H1 (cell line): Measurements from ENCODE around the gene CPZ. TPM values are rescaled to one million over a fixed set of nuclear protein-coding genes. Genes with fewer than 3 reads are reported as not detected.

Experiments used
- CTCF ChIA-PET: fragments of 300-600 bp; sonication (Branson Sonifier 250); formaldehyde crosslinking; loops from one replicate; lab custom pipeline; 2021; ENCODE audit not compliant: partially characterized antibody; lab: Charles Lee
- POLR2A ChIA-PET: fragments of 300-600 bp; sonication (Branson Sonifier 250); formaldehyde crosslinking; loops from one replicate; lab custom pipeline; 2021; ENCODE audit warnings: inconsistent platforms; ENCODE audit not compliant: partially characterized antibody; lab: Charles Lee
- DNase-seq, 2 experiments: peaks; one replicate each; pipeline versions ENCODE4 v3.0.0 to v3.0.0-alpha.2; 2010 to 2022; ENCODE audit warnings: low spot score in 2 of 2, low read depth in 1 of 2, mixed read lengths in 1 of 2
- FAIRE-seq: peaks from 2 replicates; lab custom pipeline; 2011; peaks lifted over from hg19 to GRCh38; lab: Jason Lieb, UNC
- H2AFZ ChIP-seq: 2 replicates; pipeline ENCODE4 v1.8.1; 2012; ENCODE audit warnings: low read length, inconsistent platforms
- H2AK5ac ChIP-seq: 2 replicates; pipeline ENCODE4 v1.6.1; 2013; ENCODE audit warnings: low read depth, low read length
- H2BK120ac ChIP-seq: replicated peaks from 2 replicates; pipeline ENCODE3; 2013; ENCODE audit warnings: low read depth, low read length, inconsistent platforms
- H2BK12ac ChIP-seq: 2 replicates; pipeline ENCODE4 v1.6.1; 2013; ENCODE audit warnings: low read depth, low read length
- H2BK15ac ChIP-seq: 2 replicates; pipeline ENCODE4 v1.6.1; 2013; ENCODE audit warnings: low read length
- H2BK20ac ChIP-seq: 2 replicates; pipeline ENCODE4 v1.6.1; 2013; ENCODE audit warnings: low read length
- H2BK5ac ChIP-seq: 2 replicates; pipeline ENCODE4 v1.6.1; 2013; ENCODE audit warnings: low read depth, low read length
- H3K14ac ChIP-seq: 2 replicates; pipeline ENCODE4 v1.6.1; 2013; ENCODE audit warnings: inconsistent platforms; ENCODE audit not compliant: insufficient read length
- H3K18ac ChIP-seq: 2 replicates; pipeline ENCODE4 v1.6.1; 2013; ENCODE audit warnings: low read length; ENCODE audit errors: extremely low read depth
- H3K23ac ChIP-seq: 2 replicates; pipeline ENCODE4 v1.6.1; 2013; ENCODE audit warnings: inconsistent platforms; ENCODE audit not compliant: insufficient read length
- H3K23me2 ChIP-seq: 2 replicates; pipeline ENCODE4 v1.6.1; 2013; ENCODE audit warnings: low read depth, low read length
- H3K27ac ChIP-seq: 2 replicates; pipeline ENCODE4 v1.6.1; 2011; ENCODE audit warnings: low read depth, low read length, inconsistent platforms
- H3K27me3 ChIP-seq, 4 experiments: replicated peaks in 1 of 4; 1 replicate in 1 of 4; 2 replicates in 3 of 4; pipeline versions ENCODE4 v1.6.1 to v1.8.1; 2011 to 2013; ENCODE audit warnings: low read length in 3 of 4, mild to moderate bottlenecking in 3 of 4, inconsistent platforms in 2 of 4, mixed read lengths in 2 of 4, moderate library complexity in 1 of 4; ENCODE audit not compliant: control insufficient read depth in 3 of 4, insufficient read depth in 3 of 4; ENCODE audit errors: extremely low read depth in 1 of 4
- H3K36me3 ChIP-seq, 4 experiments: 2 replicates each; pipeline versions ENCODE4 v1.6.1 to v1.8.1; 2011 to 2013; ENCODE audit warnings: mild to moderate bottlenecking in 4 of 4, low read length in 3 of 4, moderate library complexity in 2 of 4, control low read depth in 1 of 4, inconsistent platforms in 1 of 4; ENCODE audit not compliant: insufficient read depth in 4 of 4, control insufficient read depth in 2 of 4
- H3K4ac ChIP-seq: replicated peaks from 2 replicates; pipeline ENCODE3; 2013; ENCODE audit warnings: low read length, low read depth, mixed read lengths, inconsistent platforms; ENCODE audit not compliant: insufficient read length
- H3K4me1 ChIP-seq, 4 experiments: replicated peaks in 1 of 4; 1 replicate in 1 of 4; 2 replicates in 3 of 4; pipeline versions ENCODE4 v1.6.1 to v1.8.1; 2011 to 2013; ENCODE audit warnings: low read length in 3 of 4, inconsistent platforms in 2 of 4, mixed read lengths in 1 of 4; ENCODE audit not compliant: insufficient read depth in 4 of 4, control insufficient read depth in 3 of 4
- H3K4me2 ChIP-seq, 2 experiments: 2 replicates each; pipeline versions ENCODE4 v1.6.1 to v1.8.1; 2011 to 2013; ENCODE audit warnings: low read depth in 2 of 2, low read length in 2 of 2, control low read depth in 1 of 2, inconsistent platforms in 1 of 2, mild to moderate bottlenecking in 1 of 2; ENCODE audit not compliant: insufficient read depth in 1 of 2
- H3K4me3 ChIP-seq, 4 experiments: fragments of 200-600, 300-600 bp in 1 of 4; sonication (generic), shearing (Covaris generic), sonication (Bioruptor Twin) in 1 of 4; 2 replicates each; pipeline versions ENCODE4 v1.5.1 to v1.8.1; 2011 to 2016; ENCODE audit warnings: low read length in 4 of 4, low read depth in 3 of 4, control low read depth in 2 of 4, inconsistent platforms in 2 of 4, mild to moderate bottlenecking in 2 of 4, mixed read lengths in 1 of 4, moderate library complexity in 1 of 4; ENCODE audit not compliant: insufficient read depth in 2 of 4; ENCODE audit errors: extremely low read depth in 1 of 4
- H3K56ac ChIP-seq: replicated peaks from 2 replicates; pipeline ENCODE3; 2013; ENCODE audit warnings: low read depth, mild to moderate bottlenecking, mixed read lengths, low read length, inconsistent platforms; ENCODE audit not compliant: insufficient read length
- H3K79me1 ChIP-seq: 2 replicates; pipeline ENCODE4 v1.6.1; 2013; ENCODE audit warnings: low read depth, low read length, control low read depth
- H3K79me2 ChIP-seq, 2 experiments: 2 replicates each; pipeline versions ENCODE4 v1.6.1 to v1.8.1; 2012 to 2013; ENCODE audit warnings: low read length in 2 of 2, mild to moderate bottlenecking in 2 of 2, inconsistent platforms in 1 of 2; ENCODE audit not compliant: insufficient read depth in 2 of 2, control insufficient read depth in 1 of 2
- H3K9ac ChIP-seq, 4 experiments: replicated peaks in 1 of 4; 1 replicate in 1 of 4; 2 replicates in 3 of 4; pipeline versions ENCODE4 v1.6.1 to v1.8.1; 2011 to 2013; ENCODE audit warnings: low read depth in 3 of 4, low read length in 3 of 4, control low read depth in 2 of 4, mild to moderate bottlenecking in 2 of 4, moderate library complexity in 2 of 4, inconsistent platforms in 1 of 4; ENCODE audit errors: extremely low read depth in 1 of 4
- H3K9me3 ChIP-seq, 2 experiments: 2 replicates each; pipeline versions ENCODE4 v1.6.1 to v1.8.1; 2012 to 2013; ENCODE audit warnings: mild to moderate bottlenecking in 2 of 2, moderate library complexity in 2 of 2, control low read depth in 1 of 2, inconsistent platforms in 1 of 2, low read depth in 1 of 2, low read length in 1 of 2, mixed read lengths in 1 of 2; ENCODE audit not compliant: insufficient read depth in 2 of 2
- H4K20me1 ChIP-seq, 2 experiments: replicated peaks in 1 of 2; 2 replicates each; pipeline versions ENCODE3 to v1.8.1; 2011 to 2013; ENCODE audit warnings: inconsistent platforms in 2 of 2, low read length in 2 of 2, mild to moderate bottlenecking in 1 of 2; ENCODE audit not compliant: insufficient read depth in 2 of 2, control insufficient read depth in 1 of 2
- H4K5ac ChIP-seq: 2 replicates; pipeline ENCODE4 v1.6.1; 2013; ENCODE audit warnings: low read length, low read depth, mixed read lengths, inconsistent platforms; ENCODE audit not compliant: insufficient read length
- H4K8ac ChIP-seq: 2 replicates; pipeline ENCODE4 v1.8.0; 2013; ENCODE audit warnings: mild to moderate bottlenecking, moderate library complexity, low read length, inconsistent platforms; ENCODE audit not compliant: insufficient read depth; ENCODE audit errors: extremely low read depth
- H4K91ac ChIP-seq: replicated peaks from 2 replicates; pipeline ENCODE3; 2013; ENCODE audit warnings: low read length, mixed read lengths, inconsistent platforms; ENCODE audit not compliant: insufficient read length
- MAFK ChIP-seq: IDR thresholded peaks from 2 replicates; pipeline ENCODE4 v1.6.1; 2012; ENCODE audit warnings: low read depth, mild to moderate bottlenecking, improper control_type of control experiment, low read length
- WGBS, 2 experiments: shearing (Covaris generic) in 1 of 2; methylation state at CpG; one replicate each; pipeline versions ENCODE4 v1.1.6 to v1.1.7; 2013 to 2015; ENCODE audit warnings: low lambda C conversion rate in 2 of 2, mixed read lengths in 2 of 2, inconsistent platforms in 1 of 2, low coverage in 1 of 2, missing lambda C conversion rate in 1 of 2; ENCODE audit not compliant: insufficient replicate concordance in 2 of 2, insufficient coverage in 1 of 2, insufficient read length in 1 of 2; ENCODE audit errors: extremely low coverage in 1 of 2, missing lambda C conversion rate in 1 of 2; 5-methylcytosine and 5-hydroxymethylcytosine counted together
- polyA plus RNA-seq, 7 experiments: library from polyadenylated mRNA; depleted of rRNA in 3 of 7; stranded (reverse) in 5 of 7; unstranded in 2 of 7; fragments of >200 nt in 5 of 7; fragments of 200-250 nt in 2 of 7; gene quantifications; 1 replicate in 5 of 7; 2 replicates in 1 of 7; 4 replicates in 1 of 7; pipeline versions ENCODE4 v1.2.1 to v1.2.3, GENCODE V29; 2011 to 2013; ENCODE audit warnings: missing spikeins in 2 of 7, mixed read lengths in 2 of 7
- total RNA-seq: library from RNA; stranded (reverse); fragmentation: NEBNext Ultra II Directional; extraction: Animal tissue kit (Norgen Biotek cat#: 25700); gene quantifications from 2 replicates; pipeline ENCODE4 v1.2.1, GENCODE V29; 2021

Gene CPZ
- total and polyA plus RNA-seq, 2 of the 8 experiments (the other 6 are each of a cell fraction or from before 2014, with no cell fraction given) = 28.8 to 40.7 TPM

GRCh38 chr4:8587469-8588195, 4.9 kb upstream of the CPZ start:
- no peaks in the 10 kb centered on the region for H3K79me2 ChIP-seq
- FAIRE-seq (no peak), DNase-seq (no peak)
- no peak for TF ChIP-seq MAFK
- no peak overlapping the region for H3K18ac ChIP-seq
- no peak overlapping the region for H4K5ac ChIP-seq
- no peak overlapping the region for H3K14ac ChIP-seq
- H3K79me1 ChIP-seq = no peaks in the 10 kb centered on the region
- H4K8ac ChIP-seq = no peak overlapping the region
- POLR2A ChIA-PET = no interaction called here
- H2BK20ac ChIP-seq = no peak overlapping the region
- no peaks in the 10 kb centered on the region for H3K9me3 ChIP-seq
- H4K91ac ChIP-seq = no peak overlapping the region
- H3K4ac ChIP-seq = no peak overlapping the region
- H3K4me2 ChIP-seq = no peak overlapping the region
- peaks cover 4% of the 10 kb centered on the region; the same call in 1 of the 2 replicates for H3K23me2 ChIP-seq
- H3K4me1 ChIP-seq = peaks cover 0 to 18% (median 15%) of the 10 kb centered on the region in 4 experiments; a peak in 6 of 7 replicates
- CTCF ChIA-PET = interaction anchor here (0.9 to 8.8 kb wide), 12 partner anchors 10 to 160 kb away, joined by 3 to 66 read pairs (median 4); no protein-coding TSS in a partner anchor
- H3K9ac ChIP-seq = no peak overlapping the region
- H2AFZ ChIP-seq = no peak overlapping the region
- H3K27ac ChIP-seq = no peak overlapping the region
- no peak overlapping the region for H2AK5ac ChIP-seq
- H4K20me1 ChIP-seq = no peaks in the 10 kb centered on the region
- H3K56ac ChIP-seq = no peak overlapping the region
- peak overlapping the region; percentile 17; the same call in 1 of the 2 replicates for H2BK12ac ChIP-seq
- no peak overlapping the region for H2BK5ac ChIP-seq
- H3K27me3 ChIP-seq = peaks cover 0 to 2% (median 0%) of the 10 kb centered on the region in 4 experiments; a peak in 1 of 7 replicates
- no peak overlapping the region for H3K23ac ChIP-seq
- no peaks in the 10 kb centered on the region for H3K36me3 ChIP-seq
- no peak overlapping the region for H2BK15ac ChIP-seq
- H2BK120ac ChIP-seq = no peak overlapping the region
- WGBS, 2 experiments = 86% methylated on average over 16 of the region's 18 CpGs; no CpG with 5 or more reads in 1 of the 2 experiments
- H3K4me3 ChIP-seq = no peak overlapping the region
